ENCODE data around the gene LYST.
A peak's percentile ranks its signal among the peaks of the same experiment; 100 is the strongest.
"Not testable (repeated sequence)": the region's sequence is repeated elsewhere in the genome, so short reads cannot be mapped to it uniquely, and the experiment has no call there.

LYST gene

DNA sequence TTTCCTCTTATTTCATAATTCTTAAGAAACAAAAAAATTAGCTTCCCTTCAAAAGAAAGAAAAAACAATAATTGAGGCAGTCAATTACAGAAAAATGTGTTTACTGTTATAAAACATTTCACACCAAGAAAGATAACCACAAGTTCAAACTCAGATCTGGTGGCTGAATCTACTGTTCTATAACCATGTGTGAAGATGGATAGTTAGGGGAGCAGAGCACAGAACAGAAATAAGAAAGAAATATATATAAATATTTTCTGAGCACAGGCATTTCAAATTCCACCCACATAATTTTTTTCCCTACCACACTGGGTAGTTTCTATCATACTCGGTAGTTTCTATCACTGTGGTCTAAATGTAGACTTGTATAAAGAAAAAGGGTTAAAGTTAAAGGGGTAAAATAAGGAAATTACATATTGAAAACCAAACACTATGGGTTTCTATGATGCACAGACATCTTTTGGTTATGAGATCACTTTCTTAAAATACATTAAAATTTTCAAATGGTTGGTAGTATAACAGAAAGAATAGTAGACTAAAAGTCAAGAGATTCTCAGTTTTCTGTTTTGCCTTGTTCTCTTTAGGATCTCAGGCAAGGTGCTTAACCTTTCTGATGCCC lies 10.8 kb downstream of the LYST start:
- no peak for DNase-seq

DNA sequence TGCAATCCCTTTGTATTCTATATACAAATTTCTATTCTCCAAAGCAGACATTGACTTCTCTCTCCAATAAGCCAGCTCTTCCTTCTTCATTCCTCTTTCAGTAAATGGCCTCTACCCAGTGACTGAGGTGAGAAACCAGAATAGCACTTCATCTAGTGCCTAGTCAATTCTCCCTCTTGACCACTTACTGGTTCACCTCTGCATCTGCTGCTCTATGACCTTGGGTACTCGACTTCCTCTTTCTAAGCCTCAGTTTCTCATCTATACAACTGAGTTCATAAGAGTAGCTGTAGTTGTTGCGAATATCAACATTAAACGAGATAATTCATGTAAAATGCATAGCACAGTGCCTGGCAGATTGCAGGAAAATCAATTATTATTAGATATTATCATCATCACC lies 12.4 kb downstream of the LYST start:
- DNase-seq, result no peak

DNA sequence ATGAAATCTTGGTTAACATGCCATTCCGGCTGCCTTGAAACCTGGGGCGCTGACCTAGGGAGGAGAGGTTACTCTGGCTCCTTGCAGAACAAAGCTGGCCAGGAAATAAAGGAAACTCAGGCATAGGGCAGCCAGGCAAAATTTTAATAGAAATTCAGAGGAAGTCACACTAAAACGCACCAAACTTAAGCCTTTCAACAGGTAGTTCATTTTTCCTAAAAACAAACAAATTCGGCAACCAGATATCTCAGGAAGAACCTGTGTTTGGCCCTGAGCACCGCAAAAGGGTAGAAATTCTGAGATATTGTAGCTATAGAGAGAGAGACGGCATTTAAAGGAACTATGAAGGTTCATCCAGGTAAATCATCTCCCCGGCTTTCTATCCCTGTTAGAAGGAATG lies 13.1 kb downstream of the LYST start:
- DNase-seq, result no peak

DNA sequence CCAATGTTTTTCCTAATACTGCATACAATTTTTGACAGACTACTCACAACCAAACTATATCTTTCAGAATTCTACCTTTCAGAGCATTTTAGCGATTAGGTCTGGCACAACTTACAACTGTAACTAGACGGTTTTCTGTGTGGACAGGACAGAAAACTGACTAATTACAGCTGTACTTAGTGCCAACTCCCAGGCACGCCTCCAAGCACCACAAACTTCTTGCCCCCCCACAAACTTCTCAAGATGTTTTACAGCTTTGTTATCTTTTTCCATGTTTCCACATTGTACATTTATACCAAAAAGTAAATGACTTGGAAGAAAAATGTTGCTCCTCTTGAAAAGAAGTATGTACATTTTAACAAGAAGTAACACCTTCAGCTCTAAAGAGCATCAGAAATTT lies 13.8 kb downstream of the LYST start:
- no peak for DNase-seq

DNA sequence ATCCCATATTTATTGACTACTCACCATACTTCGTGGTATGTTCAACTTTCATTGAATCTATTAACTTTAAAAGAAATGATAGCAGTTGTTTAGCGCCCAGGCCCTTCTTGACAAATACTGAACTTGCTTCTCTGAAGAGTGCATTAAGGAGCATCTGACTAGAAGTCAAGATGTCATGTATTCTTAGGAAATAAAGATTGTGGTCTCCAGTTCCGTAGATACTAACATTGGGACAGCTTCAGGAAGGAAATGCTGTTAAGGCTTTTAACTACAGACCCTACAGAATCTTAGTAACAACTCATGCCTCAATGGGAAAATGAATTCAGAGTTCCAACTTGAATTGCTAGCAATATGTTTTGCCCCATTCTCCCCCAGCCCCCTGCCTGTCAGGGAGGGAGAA lies 14.8 kb downstream of the LYST start:
- DNase-seq, result no peak

DNA sequence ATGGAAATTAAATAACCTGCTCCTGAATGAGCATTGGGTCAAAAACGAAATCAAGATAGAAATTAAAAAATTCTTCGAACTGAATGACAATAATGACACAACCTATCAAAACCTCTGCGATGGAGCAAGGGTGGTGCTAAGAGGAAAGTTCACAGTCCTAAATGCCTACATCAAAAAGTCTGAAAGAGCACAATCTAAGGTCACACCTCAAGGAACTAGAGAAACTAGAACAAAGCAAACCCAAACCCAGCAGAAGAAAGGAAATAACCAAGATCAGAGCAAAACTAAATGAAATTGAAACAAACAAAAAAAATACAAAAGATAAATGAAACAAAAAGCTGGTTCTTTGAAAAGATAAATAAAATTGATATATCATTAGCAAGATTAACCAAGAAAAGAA lies 18.5 kb downstream of the LYST start:
- DNase-seq, result not testable (repeated sequence)

DNA sequence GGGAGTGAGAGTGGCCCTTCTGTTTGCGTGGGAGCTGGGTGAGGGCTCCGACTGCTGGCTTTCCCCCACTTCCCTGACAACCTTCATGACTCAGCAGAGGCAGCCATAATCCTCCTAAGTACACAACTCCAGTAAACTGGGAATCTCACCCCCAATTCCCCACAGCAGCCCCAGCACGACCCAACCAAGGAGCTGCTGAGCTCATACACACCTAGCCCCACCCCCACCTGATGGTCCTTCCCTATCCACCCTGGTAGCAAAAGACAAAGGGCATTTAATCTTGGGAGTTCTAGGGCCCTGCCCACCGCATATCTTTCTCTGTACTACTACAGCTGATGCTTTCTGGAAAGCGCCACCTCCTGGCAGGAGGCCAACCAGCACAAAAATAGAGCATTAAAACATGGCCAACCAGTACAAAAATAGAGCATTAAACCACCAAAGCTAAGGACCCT lies 21.0 kb downstream of the LYST start:
- DNase-seq, result not testable (repeated sequence)

DNA sequence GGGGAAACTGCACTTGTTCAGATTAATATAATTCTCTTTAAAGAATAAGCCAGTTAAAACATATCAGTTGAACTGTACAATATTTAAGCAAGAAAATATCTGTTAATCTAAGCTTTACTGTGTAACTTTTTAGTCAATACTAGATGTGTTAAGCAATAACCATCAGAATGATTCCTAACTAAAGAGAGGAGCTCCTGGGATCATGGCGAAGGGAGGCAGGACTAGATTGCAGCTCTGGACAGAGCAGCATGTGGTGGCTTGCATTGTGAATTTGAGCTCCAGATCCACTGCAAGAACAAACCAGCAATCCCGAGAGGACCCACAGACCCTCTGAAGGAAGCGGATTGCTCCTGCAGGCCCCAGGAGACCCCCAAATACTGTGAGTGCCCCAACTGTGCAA lies 21.9 kb downstream of the LYST start:
- no peak for DNase-seq

DNA sequence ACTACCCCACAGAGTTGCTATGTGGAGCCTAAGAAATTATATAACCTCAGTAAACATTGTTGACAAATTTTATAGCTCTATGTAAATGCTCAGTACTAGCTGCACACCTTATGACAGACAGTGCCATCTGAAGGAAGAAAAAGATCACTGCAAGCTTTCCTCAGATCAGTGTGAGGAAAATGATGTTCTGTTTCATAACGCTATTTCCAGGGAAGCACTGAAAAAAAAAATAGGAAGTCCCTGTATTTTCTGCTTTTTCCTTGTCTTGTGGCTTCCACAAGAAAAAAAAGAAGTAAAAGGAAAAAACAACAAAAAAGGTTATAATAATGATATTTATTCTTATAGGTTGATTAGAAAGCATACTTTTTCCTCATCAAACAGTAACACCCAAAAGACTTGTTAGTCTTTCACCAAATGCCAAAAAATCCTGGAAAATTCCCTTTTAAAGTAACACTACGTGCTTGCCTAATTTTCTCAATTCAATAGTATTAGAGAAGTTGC lies 23.2 kb downstream of the LYST start:
- DNase-seq, result peak; percentile 38

DNA sequence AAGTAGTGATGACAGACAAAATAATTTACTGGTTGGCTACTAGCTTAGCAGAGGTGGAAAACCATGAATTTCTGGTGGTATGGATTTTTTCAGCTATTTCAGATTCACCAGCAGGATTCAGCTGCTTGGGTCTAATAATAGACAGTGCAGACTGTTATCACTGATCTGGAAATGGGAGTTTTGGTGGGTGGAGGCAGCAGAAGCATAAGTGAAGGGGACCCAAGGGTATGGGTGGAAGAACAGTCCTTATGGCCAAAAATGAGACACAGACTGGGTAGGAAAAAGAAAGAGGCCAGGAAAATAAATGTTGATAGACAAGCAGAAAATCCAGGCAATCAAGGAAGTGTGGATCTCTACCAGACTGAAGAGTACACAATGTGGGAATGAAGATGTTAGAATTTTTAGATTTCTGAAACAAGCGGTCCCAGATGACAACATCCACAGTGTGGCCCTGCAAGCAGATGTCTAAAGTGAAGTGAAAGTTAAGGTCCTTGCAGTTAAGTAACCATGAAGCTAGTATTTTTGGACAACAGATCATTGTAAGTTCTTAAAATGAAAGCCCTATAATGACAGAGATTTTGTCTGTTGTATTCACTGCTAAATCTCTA lies 24.7 kb downstream of the LYST start:
- DNase-seq, result no peak

DNA sequence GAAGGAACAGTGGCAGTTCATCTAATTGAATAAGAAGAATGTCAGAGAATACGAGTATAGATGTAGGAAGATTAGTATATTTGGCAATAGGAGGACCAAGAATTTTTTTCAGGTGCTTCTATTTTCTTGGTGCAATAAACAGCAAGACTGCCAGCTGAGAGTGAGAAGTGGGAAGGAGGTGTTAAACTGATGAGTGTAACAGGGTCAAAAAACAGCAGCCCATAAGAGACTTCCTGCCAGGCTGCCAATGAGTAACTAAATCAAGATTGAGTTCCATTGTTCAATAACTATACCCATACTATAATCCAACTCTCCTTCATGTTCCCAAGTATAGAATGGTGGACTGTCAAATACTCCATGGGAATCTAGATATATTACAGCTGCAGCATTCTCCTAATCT lies 28.7 kb downstream of the LYST start:
- DNase-seq, result no peak

DNA sequence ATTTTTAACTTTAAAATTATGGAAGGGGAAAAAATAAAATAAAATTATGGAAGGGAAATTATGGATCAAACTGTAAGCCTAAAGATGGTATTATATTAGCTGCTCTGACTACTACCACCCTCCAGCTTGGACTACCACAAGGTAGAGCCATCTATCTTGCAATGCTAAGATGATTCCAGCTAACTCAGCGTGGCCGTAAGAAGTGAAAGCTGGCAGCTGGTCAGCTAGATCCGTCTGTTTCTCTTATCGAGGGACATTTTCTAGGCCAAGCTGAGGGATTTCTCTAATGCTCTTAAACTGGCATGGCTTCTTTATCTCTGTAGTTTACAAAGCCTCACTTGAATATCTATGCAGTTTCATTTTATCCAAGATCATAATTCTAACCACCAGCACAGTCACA lies 31.5 kb downstream of the LYST start:
- DNase-seq, result no peak

DNA sequence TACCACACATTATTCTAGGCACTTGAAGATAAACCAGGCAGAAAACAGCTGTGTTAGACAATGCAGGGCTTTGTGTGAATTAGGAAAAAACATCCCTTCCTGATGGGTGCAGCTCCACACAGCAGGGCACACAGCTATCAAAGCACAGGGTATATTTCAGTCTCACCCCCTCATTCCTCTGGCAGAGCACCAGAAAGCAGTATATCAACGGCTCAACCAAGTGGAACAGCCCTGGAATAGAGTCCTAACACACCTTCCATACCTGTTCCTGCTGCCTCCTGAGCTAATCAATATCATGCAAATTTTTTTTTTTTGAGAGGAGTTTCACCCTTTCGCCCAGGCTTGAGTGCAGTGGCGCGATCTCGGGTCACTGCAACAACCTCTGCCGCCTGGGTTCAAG lies 32.1 kb downstream of the LYST start:
- no peak for DNase-seq

DNA sequence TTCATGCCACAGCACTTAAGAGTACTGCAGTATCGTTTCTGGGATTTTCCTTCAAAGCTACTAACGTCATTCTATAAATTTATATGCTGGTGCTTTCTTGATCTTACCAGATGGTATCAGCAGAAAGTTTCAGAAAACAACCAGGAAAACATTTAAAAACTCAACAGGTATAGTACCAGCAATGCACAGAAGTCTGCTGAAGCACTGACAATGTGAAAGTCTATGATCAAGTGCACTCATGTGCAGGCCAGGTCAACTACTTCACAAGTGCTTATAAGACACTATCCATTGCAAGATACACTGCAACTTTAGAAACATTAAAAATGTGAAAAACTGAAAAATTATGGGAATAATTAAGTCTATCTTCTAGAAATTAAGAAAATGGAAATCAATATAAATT lies 34.7 kb downstream of the LYST start:
- no peak for DNase-seq

DNA sequence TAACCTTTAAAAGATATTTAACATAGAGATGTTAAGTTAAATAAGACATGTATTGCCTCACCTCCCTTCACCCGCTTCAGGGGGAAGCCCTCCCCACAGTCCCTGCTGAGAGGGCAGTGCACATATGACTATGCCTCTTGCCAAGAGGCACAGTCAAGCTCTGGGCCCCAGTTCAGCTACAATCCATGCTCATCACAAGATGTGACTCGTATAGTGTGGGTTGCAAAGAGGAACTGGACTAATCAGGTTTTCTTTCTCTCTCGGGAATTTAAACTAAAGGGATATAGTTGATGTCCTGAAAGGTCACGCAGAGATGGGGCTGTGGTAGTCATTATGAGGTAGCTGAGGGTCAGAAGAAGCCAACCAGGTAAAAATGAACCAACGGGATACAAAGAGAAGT lies 35.6 kb downstream of the LYST start:
- peak; percentile 50 for DNase-seq

DNA sequence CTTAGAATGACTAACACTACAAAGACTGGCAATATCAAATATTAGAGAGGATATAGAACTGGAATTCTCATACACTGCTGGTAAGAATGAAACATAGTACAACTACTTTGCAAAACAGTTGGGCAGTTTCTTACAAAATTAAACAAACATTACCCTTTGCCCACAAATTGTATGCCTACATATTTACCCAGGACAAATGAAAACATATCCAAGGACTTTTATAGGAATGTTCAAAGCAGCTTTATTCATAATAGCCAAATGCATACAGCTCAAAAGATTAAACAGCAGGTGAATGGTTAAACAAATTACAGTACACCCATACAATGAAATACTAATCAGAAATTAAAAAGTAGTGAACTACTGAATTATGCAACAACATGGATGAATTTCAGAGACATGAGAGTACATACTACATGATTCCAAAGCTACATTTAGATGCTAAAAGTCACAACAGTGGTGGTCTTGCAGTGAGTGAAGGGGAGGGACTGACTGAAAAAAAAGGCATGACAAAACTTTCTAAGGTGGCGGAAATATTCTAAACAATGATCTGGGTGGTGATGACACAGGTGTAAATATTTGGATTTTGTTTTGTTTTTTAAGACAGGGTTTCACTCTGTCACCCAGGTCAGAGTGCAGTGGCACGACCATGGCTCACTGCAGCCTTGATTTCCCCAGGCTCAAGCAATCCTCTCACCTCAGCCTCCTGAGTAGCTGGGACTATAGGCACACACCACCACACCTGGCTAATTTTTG lies 40.4 kb downstream of the LYST start:
- no peak for DNase-seq

DNA sequence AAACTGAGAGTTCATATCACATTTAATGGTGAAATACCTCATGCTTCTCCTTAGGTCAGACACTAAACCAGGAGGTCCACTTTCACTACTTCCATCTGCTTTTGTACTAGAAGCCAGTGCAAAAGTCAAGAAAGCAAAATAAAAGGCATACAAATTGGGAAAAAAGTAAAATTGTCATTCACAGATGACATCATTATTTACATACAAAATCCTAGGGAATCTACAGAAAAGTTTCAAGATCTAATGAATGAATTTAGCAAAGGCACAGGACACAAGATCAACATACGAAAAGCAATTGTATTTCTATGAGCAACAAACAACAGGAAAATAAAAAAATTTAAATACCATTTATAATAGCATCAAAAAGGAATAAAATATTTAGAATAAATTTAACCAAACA lies 41.5 kb downstream of the LYST start:
- DNase-seq, result no peak

DNA sequence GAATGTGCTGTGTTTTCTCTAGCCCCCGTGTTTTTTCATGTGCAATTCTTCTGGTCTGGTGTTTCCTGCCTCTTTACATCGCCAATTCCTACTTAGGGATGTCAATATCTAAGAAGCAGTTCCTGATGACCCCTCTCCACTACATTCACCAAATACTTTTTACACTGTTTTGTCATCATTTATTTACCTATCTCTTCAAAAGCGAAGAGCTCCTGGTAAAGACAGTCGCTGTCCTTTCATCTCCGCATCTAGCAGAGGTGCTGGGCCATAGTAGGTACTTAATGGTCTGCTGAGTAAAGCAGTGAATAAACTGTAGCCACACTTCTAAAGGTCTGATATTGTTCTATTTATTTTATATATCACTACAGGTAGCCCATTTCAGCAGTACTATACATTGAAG lies 43.0 kb downstream of the LYST start:
- no peak for DNase-seq

DNA sequence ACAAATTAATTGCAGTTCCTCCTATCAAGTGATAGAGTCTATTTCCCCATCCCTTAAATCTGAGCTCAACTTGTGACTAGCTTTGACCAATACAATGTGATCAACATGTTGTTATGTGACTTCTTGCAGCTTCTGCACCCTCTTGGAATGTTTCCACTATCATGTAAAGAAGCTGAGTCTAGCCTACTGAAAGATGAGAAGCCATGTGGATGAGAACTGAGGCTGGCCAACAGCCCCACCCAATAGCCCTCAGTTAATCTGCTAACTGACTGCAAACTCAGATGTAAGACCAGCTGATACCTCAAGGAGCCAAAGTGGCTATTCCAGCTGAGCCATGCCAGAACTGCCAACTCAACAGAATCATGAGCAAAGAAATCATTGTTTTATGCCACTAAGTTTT lies 44.0 kb downstream of the LYST start:
- no peak for DNase-seq

DNA sequence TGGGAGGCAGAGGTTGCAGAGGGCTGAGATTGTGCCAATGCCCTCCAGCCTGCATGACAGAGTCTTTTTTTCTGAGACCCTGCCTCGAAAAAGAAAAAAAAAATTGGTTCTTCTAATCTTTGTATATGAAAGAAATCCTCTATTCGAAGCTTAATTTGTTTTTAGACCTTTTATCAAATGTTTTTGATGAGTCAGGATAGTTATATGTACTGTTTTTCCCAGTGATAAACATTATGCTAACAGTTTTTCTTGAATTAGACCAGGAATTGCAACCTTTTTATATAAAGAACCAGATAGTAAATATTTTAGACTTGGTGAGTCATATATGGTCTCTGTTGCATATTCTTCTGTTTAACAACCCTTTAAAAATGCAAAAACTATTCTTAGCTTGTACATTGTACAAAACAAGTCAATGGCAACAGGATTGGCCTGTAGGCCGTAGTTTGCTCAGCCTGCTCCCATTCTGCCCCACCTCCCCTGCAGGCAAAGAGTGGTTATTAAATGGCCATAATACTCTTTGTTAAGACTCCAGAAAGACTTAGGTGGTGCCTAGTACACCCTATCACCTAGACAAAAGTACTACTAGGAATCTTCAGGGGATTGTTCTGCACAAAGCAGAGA lies 45.2 kb downstream of the LYST start:
- DNase-seq, result peak; percentile 68

DNA sequence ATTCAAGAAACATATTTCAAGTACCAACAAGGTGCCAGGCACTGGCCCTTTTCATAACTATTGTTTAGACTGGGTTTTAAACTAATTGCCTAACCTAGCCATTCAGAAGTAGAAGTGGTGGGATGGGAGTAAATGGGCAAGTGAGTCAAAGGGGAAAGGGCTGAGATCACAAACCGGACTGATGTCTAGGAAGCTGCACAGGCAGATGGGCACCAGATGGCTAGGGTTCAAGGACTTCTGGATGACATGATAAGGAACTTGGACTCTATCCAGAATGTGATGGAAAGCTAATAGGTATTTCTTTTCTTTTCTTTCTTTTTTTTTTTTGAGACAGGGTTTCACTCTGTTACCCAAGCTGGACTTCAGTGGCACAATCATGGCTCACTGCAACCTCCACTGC lies 46.6 kb downstream of the LYST start:
- no peak for DNase-seq

DNA sequence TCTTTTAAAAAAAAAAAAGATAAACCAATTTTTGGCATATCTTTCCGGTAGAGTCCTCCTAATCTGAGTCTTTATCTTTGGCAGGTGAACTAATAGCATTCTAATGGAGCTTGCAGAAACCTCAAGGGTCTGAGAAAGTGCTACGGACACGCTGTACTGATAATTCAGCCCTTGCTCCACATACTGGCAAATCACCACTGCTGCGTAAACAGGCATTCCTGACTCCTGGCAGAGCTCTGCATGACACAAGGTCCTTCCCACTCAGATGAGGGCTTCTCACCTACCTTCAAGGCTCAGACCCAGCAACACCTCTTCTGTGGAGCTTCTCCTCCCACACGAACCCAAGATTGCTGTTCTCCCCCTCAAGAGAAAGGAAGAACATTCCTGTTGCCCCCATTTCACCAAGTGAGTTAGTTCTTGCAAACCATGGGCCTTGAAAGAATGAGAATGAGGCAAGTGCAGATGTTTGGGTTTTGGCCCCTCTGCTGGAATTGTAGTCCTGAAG lies 48.0 kb downstream of the LYST start:
- DNase-seq, result no peak

DNA sequence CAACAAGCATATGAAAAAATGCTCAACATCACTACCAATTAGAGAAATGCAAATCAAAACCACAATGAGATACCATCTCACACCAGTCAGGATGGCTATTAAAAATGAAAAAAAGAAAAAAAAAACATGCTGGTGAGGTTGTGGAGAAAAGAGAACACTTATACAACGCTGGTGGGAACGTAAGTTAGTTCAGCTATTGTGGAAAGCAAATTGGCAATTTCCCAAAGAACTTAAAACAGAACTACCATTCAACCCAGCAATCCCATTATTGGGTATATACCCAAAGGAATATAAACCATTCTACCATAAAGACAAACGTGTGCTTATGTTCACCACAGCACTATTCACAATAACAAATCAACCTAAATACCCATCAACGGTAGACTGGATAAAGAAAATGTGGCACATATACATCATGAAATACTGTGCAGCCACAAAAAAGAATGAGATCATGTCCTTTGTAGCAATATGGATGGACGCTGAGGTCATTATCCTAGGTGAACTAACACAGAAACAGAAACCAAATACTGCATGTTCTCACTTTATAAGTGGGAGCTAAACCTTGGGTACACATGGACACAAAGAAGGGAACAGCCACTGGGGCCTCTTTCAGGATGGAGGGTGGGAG lies 49.5 kb downstream of the LYST start:
- no peak for DNase-seq
